ENCODE measurements around the gene MND1. TPM values are rescaled to one million over a fixed set of nuclear protein-coding genes. Genes with fewer than 3 reads are reported as not detected.
"Not testable (repeated sequence)": the region's sequence is repeated elsewhere in the genome, so short reads cannot be mapped to it uniquely, and the experiment has no call there.

MND1 gene
- total RNA-seq, 4 donors from 2014 or later: 2.3 to 4.2 (median 3.8) TPM

DNA sequence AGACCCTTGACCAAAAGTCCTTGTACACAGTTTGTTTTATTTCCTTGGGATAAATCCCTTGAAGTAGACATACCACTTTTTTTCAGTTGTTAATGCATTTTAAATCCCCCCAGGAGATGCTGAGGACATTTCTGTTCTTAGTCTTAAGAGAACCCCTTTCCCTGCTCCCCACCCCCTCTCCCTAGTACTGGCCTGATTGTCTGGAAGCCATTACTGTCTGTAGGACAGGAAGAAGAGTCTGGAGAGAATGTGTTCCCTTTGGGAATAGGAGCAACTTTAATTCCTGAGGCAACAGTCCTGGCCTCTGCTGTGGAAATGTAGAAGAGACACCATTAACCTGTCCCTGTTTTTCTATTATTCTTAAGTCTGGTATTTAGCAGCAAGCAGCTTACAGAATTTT lies 69.4 kb downstream of the MND1 start:
- no peak overlapping the region for H3K4me3 ChIP-seq
- H3K36me3 ChIP-seq: no peaks in the 10 kb centered on the region
- intact Hi-C loops (cut with DNase I): no loop called here
- no peak for TF ChIP-seq POLR2A (IDR thresholded peaks at IDR 0.05)
- TF ChIP-seq, protein P1, sequence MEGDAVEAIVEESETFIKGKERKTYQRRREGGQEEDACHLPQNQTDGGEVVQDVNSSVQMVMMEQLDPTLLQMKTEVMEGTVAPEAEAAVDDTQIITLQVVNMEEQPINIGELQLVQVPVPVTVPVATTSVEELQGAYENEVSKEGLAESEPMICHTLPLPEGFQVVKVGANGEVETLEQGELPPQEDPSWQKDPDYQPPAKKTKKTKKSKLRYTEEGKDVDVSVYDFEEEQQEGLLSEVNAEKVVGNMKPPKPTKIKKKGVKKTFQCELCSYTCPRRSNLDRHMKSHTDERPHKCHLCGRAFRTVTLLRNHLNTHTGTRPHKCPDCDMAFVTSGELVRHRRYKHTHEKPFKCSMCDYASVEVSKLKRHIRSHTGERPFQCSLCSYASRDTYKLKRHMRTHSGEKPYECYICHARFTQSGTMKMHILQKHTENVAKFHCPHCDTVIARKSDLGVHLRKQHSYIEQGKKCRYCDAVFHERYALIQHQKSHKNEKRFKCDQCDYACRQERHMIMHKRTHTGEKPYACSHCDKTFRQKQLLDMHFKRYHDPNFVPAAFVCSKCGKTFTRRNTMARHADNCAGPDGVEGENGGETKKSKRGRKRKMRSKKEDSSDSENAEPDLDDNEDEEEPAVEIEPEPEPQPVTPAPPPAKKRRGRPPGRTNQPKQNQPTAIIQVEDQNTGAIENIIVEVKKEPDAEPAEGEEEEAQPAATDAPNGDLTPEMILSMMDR (IDR thresholded peaks at IDR 0.05): no peak
- H3K27me3 ChIP-seq: no peaks in the 10 kb centered on the region
- no peak for DNase-seq
- peaks cover 0 to 11% (median 6%) of the 10 kb centered on the region in 3 donors for H3K4me1 ChIP-seq
- no peaks in the 10 kb centered on the region for H3K9me3 ChIP-seq
- no peak overlapping the region for H3K27ac ChIP-seq

DNA sequence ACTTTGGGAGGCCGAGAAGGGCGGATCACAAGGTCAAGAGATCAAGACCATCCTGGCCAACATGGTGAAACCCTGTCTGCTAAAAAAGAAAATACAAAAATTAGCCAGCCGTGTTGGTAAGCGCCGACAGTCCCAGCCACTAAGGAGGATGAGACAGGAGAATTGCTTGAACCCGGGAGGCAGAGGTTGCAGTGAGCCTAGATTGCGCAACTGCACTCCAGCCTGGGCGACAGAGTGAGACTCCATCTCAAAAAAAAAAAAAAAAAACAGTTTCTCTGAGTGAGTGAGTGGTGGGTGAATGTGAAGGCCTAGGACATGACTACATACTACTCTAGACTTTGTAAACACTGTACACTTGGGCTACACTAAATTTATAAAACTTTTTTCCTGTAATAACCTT lies 72.0 kb downstream of the MND1 start:
- intact Hi-C loops (cut with DNase I); H3K9me3 ChIP-seq; H3K4me1 ChIP-seq; H3K27ac ChIP-seq; H3K4me3 ChIP-seq; H3K36me3 ChIP-seq; H3K27me3 ChIP-seq; DNase-seq: not testable (repeated sequence)
- WGBS, 2 donors: 69 to 89% methylated on average over 6 to 8 of the region's 8 CpGs

DNA sequence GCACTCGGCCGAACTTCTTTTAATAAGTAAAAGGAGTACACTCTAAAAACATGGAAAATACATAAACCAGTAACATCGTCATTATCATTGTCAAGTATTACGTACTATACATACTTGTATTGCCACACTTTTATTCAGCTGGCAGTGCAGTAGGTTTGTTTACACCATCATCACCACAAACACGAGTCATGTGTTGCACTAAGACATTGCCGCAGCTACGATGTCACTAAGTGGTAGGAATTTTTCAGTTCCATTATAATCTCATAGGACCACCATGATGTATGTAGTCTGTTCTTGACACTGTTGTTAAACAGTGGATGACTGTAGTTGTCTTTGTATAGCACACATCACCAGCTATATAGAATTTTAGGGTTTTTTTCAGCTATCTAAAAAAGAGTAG lies 73.6 kb downstream of the MND1 start:
- H3K4me1 ChIP-seq: no peaks in the 10 kb centered on the region
- H3K36me3 ChIP-seq: no peaks in the 10 kb centered on the region
- 88 to 89% methylated on average over 7 of the region's 7 CpGs for WGBS, 2 donors
- H3K27me3 ChIP-seq: no peaks in the 10 kb centered on the region
- no peak overlapping the region for H3K4me3 ChIP-seq
- intact Hi-C loops (cut with DNase I): no loop called here
- TF ChIP-seq, protein P1 (IDR thresholded peaks at IDR 0.05): no peak
- no peak for TF ChIP-seq POLR2A (IDR thresholded peaks at IDR 0.05)
- no peak overlapping the region for H3K27ac ChIP-seq
- H3K9me3 ChIP-seq: no peaks in the 10 kb centered on the region
- DNase-seq: no peak

DNA sequence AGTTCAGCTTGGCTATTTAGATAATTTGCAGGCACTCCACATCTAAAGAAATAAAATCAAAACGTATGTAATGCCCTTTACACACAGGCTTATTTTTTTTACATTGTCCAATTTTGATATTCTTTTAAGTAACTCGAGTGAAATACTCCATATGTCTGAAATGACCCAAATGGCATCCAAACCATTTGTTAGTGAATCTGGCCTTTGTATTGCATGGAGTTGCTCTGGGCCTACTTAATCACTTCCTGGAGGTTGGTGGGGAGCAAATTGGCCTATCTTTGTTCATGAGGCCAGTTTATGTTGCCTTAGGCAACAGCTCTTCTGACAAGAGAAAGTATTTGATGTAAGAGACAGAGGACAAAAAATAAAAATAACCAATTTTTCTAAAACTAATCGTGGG lies 74.1 kb downstream of the MND1 start:
- intact Hi-C loops (cut with DNase I): no loop called here
- H3K4me1 ChIP-seq: no peaks in the 10 kb centered on the region
- no peak for DNase-seq
- H3K27ac ChIP-seq: no peak overlapping the region
- H3K36me3 ChIP-seq: no peaks in the 10 kb centered on the region
- H3K4me3 ChIP-seq: no peak overlapping the region
- H3K27me3 ChIP-seq: no peaks in the 10 kb centered on the region
- no peaks in the 10 kb centered on the region for H3K9me3 ChIP-seq
- 51 to 67% methylated on average over 3 of the region's 3 CpGs for WGBS, 2 donors
- TF ChIP-seq, protein P1 (IDR thresholded peaks at IDR 0.05): no peak
- TF ChIP-seq POLR2A (IDR thresholded peaks at IDR 0.05): no peak

DNA sequence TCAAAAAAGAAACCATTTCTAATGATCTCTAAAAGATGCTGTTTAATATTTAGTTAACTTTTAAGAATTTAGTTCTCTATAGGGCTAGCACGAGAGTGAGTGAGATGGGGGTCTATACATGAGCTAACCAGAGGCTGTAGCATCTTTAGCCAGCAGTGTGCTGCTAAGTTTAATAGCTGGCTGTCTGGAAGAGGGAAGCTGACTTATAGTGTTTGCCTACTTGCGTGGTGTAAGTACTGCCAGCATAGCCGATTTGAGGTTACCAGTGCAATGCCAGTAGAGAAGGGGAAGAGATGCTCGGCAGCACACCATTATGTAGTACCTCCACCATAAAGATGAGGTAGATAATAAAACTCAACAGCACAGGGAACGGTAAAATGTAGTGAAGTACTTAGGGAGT lies 74.5 kb downstream of the MND1 start:
- TF ChIP-seq, protein P1 (IDR thresholded peaks at IDR 0.05): no peak
- no peak for TF ChIP-seq POLR2A (IDR thresholded peaks at IDR 0.05)
- no peaks in the 10 kb centered on the region for H3K9me3 ChIP-seq
- H3K36me3 ChIP-seq: no peaks in the 10 kb centered on the region
- WGBS, 2 donors: 85 to 87% methylated on average over 5 of the region's 5 CpGs
- intact Hi-C loops (cut with DNase I): no loop called here
- no peak overlapping the region for H3K4me3 ChIP-seq
- DNase-seq: no peak
- no peaks in the 10 kb centered on the region for H3K4me1 ChIP-seq
- no peaks in the 10 kb centered on the region for H3K27me3 ChIP-seq
- no peak overlapping the region for H3K27ac ChIP-seq

DNA sequence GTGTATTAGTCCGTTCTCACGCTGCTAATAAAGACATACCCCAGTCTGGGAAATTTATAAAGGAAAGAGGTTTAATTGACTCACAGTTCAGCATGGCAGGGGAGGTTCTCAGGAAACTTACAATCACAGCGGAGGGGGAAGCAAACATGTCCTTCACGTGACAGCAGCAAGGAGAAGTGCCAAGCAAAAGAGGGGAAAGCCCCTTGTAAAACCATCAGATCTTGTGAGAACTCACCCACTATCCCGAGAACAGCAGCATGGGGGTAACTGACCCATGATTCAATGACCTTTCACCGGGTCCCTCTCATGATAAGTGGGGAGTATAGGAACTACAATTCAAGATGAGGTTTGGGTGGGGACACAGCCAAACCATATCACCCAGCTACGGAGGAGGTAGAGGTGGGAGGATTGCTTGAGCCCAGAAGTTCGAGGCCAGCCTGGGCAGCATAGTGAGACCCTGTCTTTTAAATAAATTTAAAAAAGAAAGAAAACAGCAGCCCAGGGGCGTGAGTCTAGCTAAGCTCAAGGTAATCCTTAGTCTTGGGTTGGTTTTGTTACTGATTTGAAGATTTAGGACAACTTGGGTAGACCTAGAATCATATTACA lies 75.3 kb downstream of the MND1 start:
- Histone ChIP-seq H3K27ac (no peak overlapping the region), H3K4me1 (no peaks in the 10 kb centered on the region), H3K4me3 (no peak overlapping the region), H3K36me3 (no peaks in the 10 kb centered on the region), H3K27me3 (no peaks in the 10 kb centered on the region), H3K9me3 (no peaks in the 10 kb centered on the region)
- 64 to 79% methylated on average over 8 to 9 of the region's 9 CpGs for WGBS, 2 donors
- intact Hi-C loops (cut with DNase I): no loop called here
- TF ChIP-seq POLR2A (IDR thresholded peaks at IDR 0.05): no peak
- TF ChIP-seq, protein P1 (IDR thresholded peaks at IDR 0.05): no peak
- no peak for DNase-seq

Data from esophagus squamous epithelium (tissue), 5 donors.